GM12878 (cell line): Measurements from ENCODE around the gene VPS45. TPM values are rescaled to one million over a fixed set of nuclear protein-coding genes. Genes with fewer than 3 reads are reported as not detected.
A peak's percentile ranks its signal among the peaks of the same experiment; 100 is the strongest.

ENCODE experiments used
- ATAC-seq: fragments of 200-7000 bp; cut with Tn5 transposase; 3 replicates; pipeline ENCODE4 v1.9.1; 2020; ENCODE audit warnings: mild to moderate bottlenecking, moderate library complexity
- BruUV-seq: library from RNA; stranded (reverse); fragments of 400-500 nt; replicated peaks from 2 replicates; lab custom pipeline; 2021; lab: Mats Ljungman, UMichigan
- CTCF ChIA-PET: fragments of 300-600 bp; sonication (Branson Sonifier 250); formaldehyde crosslinking; extraction: SDS; loops from one replicate; lab custom pipeline; 2021; ENCODE audit warnings: inconsistent platforms; lab: Yijun Ruan, JAX
- POLR2A ChIA-PET: fragments of 350-600 bp; formaldehyde crosslinking; extraction: SDS; loops from one replicate; lab custom pipeline; 2021; ENCODE audit warnings: inconsistent platforms; lab: Charles Lee
- RAD21 ChIA-PET: fragments of 300-600 bp; sonication (Branson Sonifier 250); formaldehyde crosslinking; loops from one replicate; lab custom pipeline; 2023; ENCODE audit warnings: antibody characterized with exemption; ENCODE audit not compliant: unreplicated experiment; lab: Charles Lee
- SMC1A ChIA-PET: fragments of 300-600 bp; sonication (Branson Sonifier 250); formaldehyde crosslinking; loops from one replicate; lab custom pipeline; 2023; ENCODE audit not compliant: unreplicated experiment, uncharacterized antibody; lab: Charles Lee
- DNase-seq: peaks from one replicate; pipeline ENCODE4 v3.0.0-alpha.2; 2011; ENCODE audit warnings: low read depth, low spot score
- FAIRE-seq: peaks from 3 replicates; lab custom pipeline; 2011; peaks lifted over from hg19 to GRCh38; lab: Jason Lieb, UNC
- H2AFZ ChIP-seq: 2 replicates; pipeline ENCODE4 v1.6.0; 2011; ENCODE audit warnings: low read depth, low read length, control low read depth; ENCODE audit not compliant: control insufficient read depth
- H3K27ac ChIP-seq: 2 replicates; pipeline ENCODE4 v1.5.1; 2011; ENCODE audit warnings: control low read depth; ENCODE audit not compliant: control insufficient read depth, insufficient read depth
- H3K27me3 ChIP-seq, 2 experiments: replicated peaks in 1 of 2; 2 replicates each; pipeline versions ENCODE4 v1.6.0 to v1.6.1; 2011; ENCODE audit warnings: low read length in 1 of 2; ENCODE audit not compliant: control insufficient read depth in 2 of 2, insufficient read depth in 2 of 2
- H3K36me3 ChIP-seq, 2 experiments: 2 replicates each; pipeline ENCODE4 v1.5.1; 2011; ENCODE audit warnings: low read length in 1 of 2; ENCODE audit not compliant: control insufficient read depth in 2 of 2, insufficient read depth in 2 of 2
- H3K4me1 ChIP-seq: 2 replicates; pipeline ENCODE4 v1.6.1; 2011; ENCODE audit warnings: mild to moderate bottlenecking, low read length, moderate library complexity, mixed read lengths; ENCODE audit not compliant: control insufficient read depth, insufficient read depth
- H3K4me2 ChIP-seq: 2 replicates; pipeline ENCODE4 v1.6.0; 2011; ENCODE audit warnings: control low read depth; ENCODE audit not compliant: control insufficient read depth, insufficient read depth
- H3K4me3 ChIP-seq: fragments of 200-600 bp; sonication (generic); 2 replicates; pipeline ENCODE4 v1.5.1; 2016
- H3K79me2 ChIP-seq: 2 replicates; pipeline ENCODE4 v1.6.0; 2011; ENCODE audit warnings: low read length; ENCODE audit not compliant: control insufficient read depth, insufficient read depth
- H3K9ac ChIP-seq: 2 replicates; pipeline ENCODE4 v1.8.0; 2011; ENCODE audit warnings: low read length, control low read depth, mixed read lengths; ENCODE audit not compliant: control insufficient read depth, insufficient read depth
- H3K9me3 ChIP-seq: replicated peaks from 3 replicates; pipeline ENCODE4 v1.5.1; 2011; ENCODE audit warnings: mild to moderate bottlenecking, low read length; ENCODE audit not compliant: control insufficient read depth, insufficient read depth
- H4K20me1 ChIP-seq: 2 replicates; pipeline ENCODE4 v1.6.0; 2011; ENCODE audit not compliant: control insufficient read depth, insufficient read depth
- BRCA1 ChIP-seq: IDR thresholded peaks from 2 replicates; pipeline ENCODE4 v1.6.1; 2011; ENCODE audit warnings: low read depth, low read length, improper control_type of control experiment
- KAT2A ChIP-seq: conservative IDR thresholded peaks from 2 replicates; pipeline ENCODE4 v1.6.1; 2011; ENCODE audit warnings: low read depth, low read length; ENCODE audit not compliant: control insufficient read depth
- NR2F1 ChIP-seq: fragments of 450-650 bp; conservative IDR thresholded peaks from 2 replicates; pipeline ENCODE4 v1.6.1; 2017; ENCODE audit warnings: mild to moderate bottlenecking
- PKNOX1 ChIP-seq: fragments of 450-650 bp; IDR thresholded peaks from 2 replicates; pipeline ENCODE4 v1.6.1; 2016; ENCODE audit warnings: mild to moderate bottlenecking
- POLR2AphosphoS5 ChIP-seq: IDR thresholded peaks from 2 replicates; pipeline ENCODE4 v1.6.1; 2011; ENCODE audit warnings: mild to moderate bottlenecking, low read length, inconsistent platforms
- RAD51 ChIP-seq: fragments of 450-650 bp; IDR thresholded peaks from 2 replicates; pipeline ENCODE4 v1.6.1; 2016; ENCODE audit warnings: moderate library complexity, mild to moderate bottlenecking, inconsistent platforms
- RBBP5 ChIP-seq: fragments of 200-600 bp; sonication (generic); conservative IDR thresholded peaks from 2 replicates; pipeline ENCODE4 v1.6.1; 2016
- SRF ChIP-seq, 2 experiments: IDR thresholded peaks; 2 replicates each; pipeline ENCODE4 v1.6.1; 2011; ENCODE audit warnings: low read depth in 2 of 2, low read length in 2 of 2, mild to moderate bottlenecking in 1 of 2, moderate library complexity in 1 of 2
- TAF1 ChIP-seq: IDR thresholded peaks from 2 replicates; pipeline ENCODE4 v1.6.1; 2011; ENCODE audit warnings: mild to moderate bottlenecking, low read depth, low read length, borderline replicate concordance
- TBL1XR1 ChIP-seq: IDR thresholded peaks from 2 replicates; pipeline ENCODE4 v1.6.1; 2012; ENCODE audit warnings: low read depth, low read length, improper control_type of control experiment
- WRNIP1 ChIP-seq: IDR thresholded peaks from 2 replicates; pipeline ENCODE4 v1.6.1; 2011; ENCODE audit warnings: low read depth, low read length, improper control_type of control experiment, borderline replicate concordance
- ZBED1 ChIP-seq: IDR thresholded peaks from 2 replicates; pipeline ENCODE4 v1.6.1; 2016; ENCODE audit warnings: borderline replicate concordance
- ZNF24 ChIP-seq: fragments of 450-650 bp; IDR thresholded peaks from 2 replicates; pipeline ENCODE4 v1.6.1; 2017; ENCODE audit warnings: antibody characterized with exemption, mild to moderate bottlenecking
- WGBS: methylation state at CpG from one replicate; pipeline ENCODE4 v1.1.6; 2016; ENCODE audit warnings: low lambda C conversion rate; ENCODE audit not compliant: insufficient replicate concordance, insufficient coverage; ENCODE audit errors: missing lambda C conversion rate; 5-methylcytosine and 5-hydroxymethylcytosine counted together
- in situ Hi-C: fragments of 300-500 bp; cut with MboI; formaldehyde crosslinking; loops from 9 replicates; pipeline ENCODE4 v1.14.3; 2018; ENCODE audit warnings: mixed read lengths
- intact Hi-C: fragments of 100-400 bp; cut with micrococcal nuclease; formaldehyde crosslinking; loops from one replicate; pipeline ENCODE4 v1.14.2; 2022; ENCODE audit not compliant: unreplicated experiment
- polyA plus RNA-seq, 11 experiments: library from polyadenylated mRNA; depleted of rRNA in 4 of 11; unstranded in 6 of 11; stranded (reverse) in 5 of 11; fragments of >200 nt; fragmentation: Nextera tagmentation in 4 of 11; fragmentation: Illumina TruSeq in 1 of 11; extraction: Ambion mirVana in 4 of 11; extraction: Trizol in 1 of 11; gene quantifications; 1 replicate in 1 of 11; 2 replicates in 10 of 11; pipeline versions ENCODE4 v1.2.1 to v1.2.3, GENCODE V29; 2011 to 2016; ENCODE audit warnings: inconsistent platforms in 2 of 11, missing spikeins in 2 of 11, low read depth in 1 of 11
- total RNA-seq, 4 experiments: library from RNA; depleted of rRNA in 3 of 4; stranded (reverse); fragments of >200 nt in 3 of 4; fragmentation: Illumina TruSeq in 1 of 4; extraction: Trizol in 1 of 4; gene quantifications; 2 replicates each; pipeline versions ENCODE4 v1.2.1 to v1.2.3, GENCODE V29; 2013 to 2021
- TF ChIP-seq, protein P1 (sequence below): fragments of 450-650 bp; IDR thresholded peaks from 2 replicates; pipeline ENCODE4 v1.6.1; 2017; ENCODE audit warnings: mild to moderate bottlenecking, low read depth, inconsistent platforms; ENCODE audit not compliant: poor library complexity, severe bottlenecking
- TF ChIP-seq, protein P2 (sequence below): fragments of 450-650 bp; IDR thresholded peaks from 2 replicates; pipeline ENCODE4 v1.6.1; 2014; ENCODE audit warnings: mild to moderate bottlenecking
- TF ChIP-seq, protein P3 (sequence below): IDR thresholded peaks from 2 replicates; pipeline ENCODE4 v1.6.1; 2012; ENCODE audit warnings: low read depth, low read length, improper control_type of control experiment

VPS45 gene
- total and polyA plus RNA-seq, 10 of the 15 experiments (the other 5 are each of a cell fraction or from before 2014, with no cell fraction given): 24.4 to 48.7 (median 34.5) TPM

DNA sequence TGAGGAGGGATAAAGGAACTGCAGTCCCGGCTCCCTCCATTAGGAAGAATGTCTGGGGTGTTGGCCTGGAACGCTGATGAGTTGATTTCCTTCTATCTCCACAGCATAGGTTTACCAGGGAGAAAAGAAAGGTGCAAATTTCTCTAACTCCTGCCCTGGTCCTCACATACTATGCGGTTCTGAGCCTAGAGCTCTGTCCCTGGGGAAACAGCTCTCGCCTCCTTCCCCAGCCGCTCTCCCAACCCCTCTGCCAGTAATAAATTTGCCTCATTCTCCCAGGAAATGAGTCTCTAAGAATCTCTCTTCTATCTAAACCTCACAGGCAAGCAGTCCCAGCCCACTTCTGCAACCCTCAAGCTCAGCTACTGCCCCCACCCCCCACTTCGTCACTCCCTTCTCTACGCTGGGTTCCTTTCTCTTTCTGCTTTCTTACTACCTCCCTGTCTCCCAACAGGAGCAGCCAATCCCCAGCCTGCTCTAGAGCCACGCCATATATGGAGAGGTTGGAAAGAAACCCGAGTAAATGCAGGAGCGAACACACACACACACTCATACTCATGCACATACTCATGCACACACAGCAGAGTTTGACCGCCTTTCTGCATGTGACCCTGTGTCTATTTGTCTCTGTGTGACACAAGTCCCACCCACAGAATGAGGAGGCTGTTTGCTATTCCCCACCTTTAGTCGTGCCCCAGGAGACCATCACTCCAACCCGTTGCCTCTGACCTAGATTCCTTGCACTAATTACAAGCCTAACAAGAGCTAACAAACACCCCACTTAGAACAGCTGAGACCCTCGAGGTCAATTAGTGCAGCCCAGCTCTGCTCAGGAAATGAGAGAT lies 95.5 kb downstream of the VPS45 start:
- no peaks in the 10 kb centered on the region for H4K20me1 ChIP-seq
- FAIRE-seq (peak; percentile 81), ATAC-seq (peak; percentile 66), DNase-seq (peak; percentile 97)
- peaks cover 36% of the 10 kb centered on the region for H3K79me2 ChIP-seq
- ChIA-PET SMC1A (interaction anchor here (0.6 to 15.5 kb wide), 11 partner anchors 12 to 201 kb away, joined by 3 to 338 read pairs (median 9); partner anchors contain the start of genes PLEKHO1 and VPS45), CTCF (interaction anchor here (1.0 to 19.2 kb wide), 7 partner anchors 10 to 275 kb away, joined by 4 to 577 read pairs (median 13); partner anchors contain the start of genes PLEKHO1 and VPS45), POLR2A (interaction anchor here (0.8 to 8.9 kb wide), 11 partner anchors 8 to 319 kb away, joined by 3 to 120 read pairs (median 4); partner anchors contain the start of genes PLEKHO1 and VPS45), RAD21 (interaction anchor here (1.7 to 15.1 kb wide), 4 partner anchors 12 to 152 kb away, joined by 5 to 287 read pairs (median 48); partner anchors contain the start of genes OTUD7B and PLEKHO1)
- BruUV-seq: no TSS peak
- H3K27me3 ChIP-seq: no peaks in the 10 kb centered on the region
- peaks cover 80% of the 10 kb centered on the region for H3K4me1 ChIP-seq
- peaks cover 0 to 6% of the 10 kb centered on the region in 2 experiments; a peak in 3 of 4 replicates for H3K36me3 ChIP-seq
- H3K9ac ChIP-seq: peak overlapping the region; percentile 94
- peak overlapping the region; percentile 56 for H3K4me3 ChIP-seq
- no peaks in the 10 kb centered on the region for H3K9me3 ChIP-seq
- in situ Hi-C loops: no loop called here
- intact Hi-C loops: no loop called here
- peak overlapping the region; percentile 94 for H3K4me2 ChIP-seq
- H3K27ac ChIP-seq: peak overlapping the region; percentile 100
- WGBS: 0% methylated on average over 14 of the region's 14 CpGs
- H2AFZ ChIP-seq: no peak overlapping the region; the same call in 1 of the 2 replicates
- TF ChIP-seq BRCA1: no peak
- no peak; the same call in 1 of the 2 replicates for TF ChIP-seq TAF1
- TF ChIP-seq ZNF24: no peak
- TF ChIP-seq RAD51: peak; percentile 87
- TF ChIP-seq TBL1XR1: 0 out of 2 replicates have a peak, but pooled peaks have one; percentile 28
- no peak; the same call in 1 of the 2 replicates for TF ChIP-seq ZBED1
- peak; percentile 63 for TF ChIP-seq NR2F1
- peak; percentile 74 for TF ChIP-seq PKNOX1
- TF ChIP-seq POLR2AphosphoS5: peak; percentile 89
- no peak for TF ChIP-seq RBBP5
- TF ChIP-seq KAT2A: no peak
- TF ChIP-seq, protein P1, sequence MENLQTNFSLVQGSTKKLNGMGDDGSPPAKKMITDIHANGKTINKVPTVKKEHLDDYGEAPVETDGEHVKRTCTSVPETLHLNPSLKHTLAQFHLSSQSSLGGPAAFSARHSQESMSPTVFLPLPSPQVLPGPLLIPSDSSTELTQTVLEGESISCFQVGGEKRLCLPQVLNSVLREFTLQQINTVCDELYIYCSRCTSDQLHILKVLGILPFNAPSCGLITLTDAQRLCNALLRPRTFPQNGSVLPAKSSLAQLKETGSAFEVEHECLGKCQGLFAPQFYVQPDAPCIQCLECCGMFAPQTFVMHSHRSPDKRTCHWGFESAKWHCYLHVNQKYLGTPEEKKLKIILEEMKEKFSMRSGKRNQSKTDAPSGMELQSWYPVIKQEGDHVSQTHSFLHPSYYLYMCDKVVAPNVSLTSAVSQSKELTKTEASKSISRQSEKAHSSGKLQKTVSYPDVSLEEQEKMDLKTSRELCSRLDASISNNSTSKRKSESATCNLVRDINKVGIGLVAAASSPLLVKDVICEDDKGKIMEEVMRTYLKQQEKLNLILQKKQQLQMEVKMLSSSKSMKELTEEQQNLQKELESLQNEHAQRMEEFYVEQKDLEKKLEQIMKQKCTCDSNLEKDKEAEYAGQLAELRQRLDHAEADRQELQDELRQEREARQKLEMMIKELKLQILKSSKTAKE: no peak
- peak; percentile 94 to 99 for TF ChIP-seq SRF (IDR thresholded peaks at IDR 0.05; ENCODE audit: low read depth in 2 of 2, low read length in 2 of 2)
- TF ChIP-seq, protein P2, sequence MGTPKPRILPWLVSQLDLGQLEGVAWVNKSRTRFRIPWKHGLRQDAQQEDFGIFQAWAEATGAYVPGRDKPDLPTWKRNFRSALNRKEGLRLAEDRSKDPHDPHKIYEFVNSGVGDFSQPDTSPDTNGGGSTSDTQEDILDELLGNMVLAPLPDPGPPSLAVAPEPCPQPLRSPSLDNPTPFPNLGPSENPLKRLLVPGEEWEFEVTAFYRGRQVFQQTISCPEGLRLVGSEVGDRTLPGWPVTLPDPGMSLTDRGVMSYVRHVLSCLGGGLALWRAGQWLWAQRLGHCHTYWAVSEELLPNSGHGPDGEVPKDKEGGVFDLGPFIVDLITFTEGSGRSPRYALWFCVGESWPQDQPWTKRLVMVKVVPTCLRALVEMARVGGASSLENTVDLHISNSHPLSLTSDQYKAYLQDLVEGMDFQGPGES: no peak
- TF ChIP-seq, protein P3, sequence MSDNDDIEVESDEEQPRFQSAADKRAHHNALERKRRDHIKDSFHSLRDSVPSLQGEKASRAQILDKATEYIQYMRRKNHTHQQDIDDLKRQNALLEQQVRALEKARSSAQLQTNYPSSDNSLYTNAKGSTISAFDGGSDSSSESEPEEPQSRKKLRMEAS: no peak
- TF ChIP-seq WRNIP1: no peak
